ENCODE measurements around the gene STX7.

GRCh38 chr6:132505158-132505557, 7.8 kb downstream of the STX7 start:
- TF ChIP-seq CTCF (IDR thresholded peaks at IDR 0.05) (no peak), POLR2A (IDR thresholded peaks at IDR 0.05) (no peak)

All from breast epithelium (tissue), 3 donors.